GM10266 (cell line): ENCODE measurements around the gene CHRM5.

Experiments
- DNase-seq: peaks from one replicate; pipeline ENCODE4 v3.0.0; 2012; ENCODE audit errors: extremely low spot score
- TF ChIP-seq, protein P1 (sequence below): IDR thresholded peaks from 2 replicates; pipeline ENCODE4 v1.5.1; 2012; ENCODE audit warnings: mild to moderate bottlenecking, low read depth; ENCODE audit not compliant: control insufficient read depth, insufficient read depth; ENCODE audit errors: missing control alignments

Gene CHRM5

GRCh38 chr15:34025252-34025651, 57.0 kb downstream of the CHRM5 start:
- DNase-seq, result no peak
- TF ChIP-seq, protein P1, sequence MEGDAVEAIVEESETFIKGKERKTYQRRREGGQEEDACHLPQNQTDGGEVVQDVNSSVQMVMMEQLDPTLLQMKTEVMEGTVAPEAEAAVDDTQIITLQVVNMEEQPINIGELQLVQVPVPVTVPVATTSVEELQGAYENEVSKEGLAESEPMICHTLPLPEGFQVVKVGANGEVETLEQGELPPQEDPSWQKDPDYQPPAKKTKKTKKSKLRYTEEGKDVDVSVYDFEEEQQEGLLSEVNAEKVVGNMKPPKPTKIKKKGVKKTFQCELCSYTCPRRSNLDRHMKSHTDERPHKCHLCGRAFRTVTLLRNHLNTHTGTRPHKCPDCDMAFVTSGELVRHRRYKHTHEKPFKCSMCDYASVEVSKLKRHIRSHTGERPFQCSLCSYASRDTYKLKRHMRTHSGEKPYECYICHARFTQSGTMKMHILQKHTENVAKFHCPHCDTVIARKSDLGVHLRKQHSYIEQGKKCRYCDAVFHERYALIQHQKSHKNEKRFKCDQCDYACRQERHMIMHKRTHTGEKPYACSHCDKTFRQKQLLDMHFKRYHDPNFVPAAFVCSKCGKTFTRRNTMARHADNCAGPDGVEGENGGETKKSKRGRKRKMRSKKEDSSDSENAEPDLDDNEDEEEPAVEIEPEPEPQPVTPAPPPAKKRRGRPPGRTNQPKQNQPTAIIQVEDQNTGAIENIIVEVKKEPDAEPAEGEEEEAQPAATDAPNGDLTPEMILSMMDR, result no peak

GRCh38 chr15:34027606-34028005, 59.3 kb downstream of the CHRM5 start:
- DNase-seq, result no peak

DNA sequence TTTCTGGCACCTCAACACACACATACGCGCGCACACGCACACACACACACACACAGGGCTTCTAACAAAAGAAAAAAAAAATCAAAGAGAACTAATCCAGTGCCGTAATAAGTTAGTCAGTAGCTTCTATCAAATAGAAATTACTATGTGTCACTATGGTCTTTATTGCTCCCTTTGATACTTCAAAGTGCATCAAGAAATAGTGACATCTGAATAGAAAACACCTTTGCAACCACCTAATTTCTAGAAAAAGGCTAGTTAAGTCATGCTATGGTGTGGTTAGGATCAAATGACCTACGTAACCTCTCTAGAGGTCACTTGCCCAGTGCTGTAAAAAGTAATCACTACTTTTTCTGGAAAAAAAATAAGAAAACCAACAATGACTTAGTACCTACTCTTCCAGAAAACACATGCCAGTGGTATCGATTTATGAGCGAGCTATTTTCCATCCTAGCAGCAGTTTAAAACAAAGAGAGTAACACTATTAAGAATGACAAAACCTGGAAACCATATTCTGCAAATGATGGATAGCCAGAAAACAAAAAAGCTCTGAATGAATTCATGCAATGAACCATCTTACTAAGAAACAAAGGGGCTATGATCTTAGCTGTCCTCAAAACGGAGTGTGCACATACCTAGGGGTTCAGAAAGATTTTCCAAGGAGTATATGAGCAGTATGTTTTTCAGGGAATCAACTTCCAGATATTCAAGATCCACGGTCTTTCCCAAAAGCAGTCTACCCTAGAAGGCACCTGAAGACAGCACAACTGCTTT, 63.9 kb downstream of the CHRM5 start:
- DNase-seq, result no peak

More at GRCh38 chr15:34027606-34028005, 59.3 kb downstream of the CHRM5 start:
- TF ChIP-seq, protein P1, result no peak

GRCh38 chr15:34038023-34038870, 70.0 kb downstream of the CHRM5 start:
- DNase-seq, result peak; percentile 86

More for the DNA sequence above, 63.9 kb downstream of the CHRM5 start:
- TF ChIP-seq, protein P1, result no peak

GRCh38 chr15:34038871-34039789, 70.8 kb downstream of the CHRM5 start, which contains the start of gene AVEN:
TSS of gene AVEN (minus strand) at chr15:34039204. CDS start at chr15:34039046, 158 bp downstream.
- DNase-seq, result peak; percentile 71
- TF ChIP-seq, protein P1, result no peak

More at GRCh38 chr15:34038023-34038870, 70.0 kb downstream of the CHRM5 start:
- TF ChIP-seq, protein P1, result no peak

DNA sequence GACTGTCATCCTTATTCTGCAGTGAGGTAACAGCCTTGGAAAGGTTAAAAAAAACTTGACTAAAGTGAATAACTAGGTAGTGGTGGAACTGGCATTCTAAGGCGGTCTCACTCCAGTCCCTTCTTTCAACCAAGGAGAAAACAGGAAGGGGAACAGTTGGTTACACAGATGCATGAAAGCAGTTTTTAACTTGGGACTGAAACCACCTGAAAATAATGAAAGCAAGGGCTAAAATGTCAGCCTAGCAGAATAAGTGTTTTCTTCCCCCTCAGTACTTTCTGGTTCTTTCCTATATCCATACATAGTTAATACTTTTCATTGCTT, 71.5 kb downstream of the CHRM5 start:
- DNase-seq, result no peak
- TF ChIP-seq, protein P1, result no peak
